Sigmoid colon (tissue), 3 donors: Measurements from ENCODE around the gene DNAJA3.

Experiments
- POLR2A ChIP-seq, 2 donors: fragments of 450-650 bp; IDR thresholded peaks; one replicate each; pipeline ENCODE4 v1.6.1; 2016; ENCODE audit warnings: antibody characterized with exemption in 2 of 2, mild to moderate bottlenecking in 2 of 2, moderate library complexity in 2 of 2
- TF ChIP-seq, protein P1 (sequence below), 4 experiments: fragments of 450-650 bp in 3 of 4; fragments of 200-600 bp in 1 of 4; IDR thresholded peaks; one replicate each; pipeline ENCODE4 v1.5.1; 2016 to 2019; ENCODE audit warnings: antibody characterized with exemption in 4 of 4, mild to moderate bottlenecking in 3 of 4, moderate library complexity in 2 of 4

GRCh38 chr16:4495766-4496165 is 70.1 kb downstream of the DNAJA3 start:
- no peak for TF ChIP-seq POLR2A (IDR thresholded peaks at IDR 0.05)
- TF ChIP-seq, protein P1, sequence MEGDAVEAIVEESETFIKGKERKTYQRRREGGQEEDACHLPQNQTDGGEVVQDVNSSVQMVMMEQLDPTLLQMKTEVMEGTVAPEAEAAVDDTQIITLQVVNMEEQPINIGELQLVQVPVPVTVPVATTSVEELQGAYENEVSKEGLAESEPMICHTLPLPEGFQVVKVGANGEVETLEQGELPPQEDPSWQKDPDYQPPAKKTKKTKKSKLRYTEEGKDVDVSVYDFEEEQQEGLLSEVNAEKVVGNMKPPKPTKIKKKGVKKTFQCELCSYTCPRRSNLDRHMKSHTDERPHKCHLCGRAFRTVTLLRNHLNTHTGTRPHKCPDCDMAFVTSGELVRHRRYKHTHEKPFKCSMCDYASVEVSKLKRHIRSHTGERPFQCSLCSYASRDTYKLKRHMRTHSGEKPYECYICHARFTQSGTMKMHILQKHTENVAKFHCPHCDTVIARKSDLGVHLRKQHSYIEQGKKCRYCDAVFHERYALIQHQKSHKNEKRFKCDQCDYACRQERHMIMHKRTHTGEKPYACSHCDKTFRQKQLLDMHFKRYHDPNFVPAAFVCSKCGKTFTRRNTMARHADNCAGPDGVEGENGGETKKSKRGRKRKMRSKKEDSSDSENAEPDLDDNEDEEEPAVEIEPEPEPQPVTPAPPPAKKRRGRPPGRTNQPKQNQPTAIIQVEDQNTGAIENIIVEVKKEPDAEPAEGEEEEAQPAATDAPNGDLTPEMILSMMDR (IDR thresholded peaks at IDR 0.05): no peak
